Fibroblast of gingiva (primary cell): ENCODE results near the gene NOBOX.
"Not testable (repeated sequence)": the region's sequence is repeated elsewhere in the genome, so short reads cannot be mapped to it uniquely, and the experiment has no call there.

Source experiments
- DNase-seq: peaks from one replicate; pipeline ENCODE4 v3.0.0-alpha.2; 2011; ENCODE audit warnings: low read depth

The NOBOX gene

DNA sequence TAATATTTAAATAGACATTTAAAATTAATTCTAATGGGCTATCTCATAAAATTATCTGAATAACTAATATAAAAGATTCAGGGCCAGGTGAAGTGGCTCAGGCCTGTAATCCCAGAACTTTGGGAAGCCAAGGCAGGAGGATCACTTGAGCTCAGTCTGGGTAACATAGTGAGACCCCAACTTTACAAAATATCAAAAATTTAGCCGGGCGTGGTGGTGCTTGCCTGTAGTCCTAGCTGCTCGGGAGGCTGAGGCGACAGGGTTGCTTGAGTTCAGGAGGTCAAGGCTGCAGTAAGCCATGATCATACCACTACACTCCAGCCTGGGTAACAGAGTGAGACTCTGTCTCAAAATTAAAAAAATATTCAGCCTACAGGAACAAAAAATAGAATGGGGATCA is 12.5 kb downstream of the NOBOX start:
- no peak for DNase-seq

DNA sequence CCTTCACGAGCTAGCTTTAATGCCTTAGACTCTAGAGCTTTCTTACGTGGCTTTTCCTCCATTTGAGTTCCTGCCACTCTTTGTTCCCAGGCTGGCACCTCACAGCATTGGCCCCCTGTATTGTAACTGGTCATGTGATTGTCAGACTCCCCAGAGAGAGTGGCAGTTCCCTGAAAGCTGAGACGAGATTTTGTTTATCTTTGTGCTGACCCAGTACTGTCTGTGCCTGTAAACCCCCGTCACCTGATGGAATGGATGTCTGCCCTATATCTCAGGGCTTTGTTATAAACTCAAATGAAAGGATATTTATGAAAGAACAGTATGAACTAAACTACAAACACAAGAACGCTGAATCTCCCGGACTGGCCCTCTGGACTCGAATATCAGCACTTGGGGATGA is 13.0 kb downstream of the NOBOX start:
- DNase-seq, result no peak

DNA sequence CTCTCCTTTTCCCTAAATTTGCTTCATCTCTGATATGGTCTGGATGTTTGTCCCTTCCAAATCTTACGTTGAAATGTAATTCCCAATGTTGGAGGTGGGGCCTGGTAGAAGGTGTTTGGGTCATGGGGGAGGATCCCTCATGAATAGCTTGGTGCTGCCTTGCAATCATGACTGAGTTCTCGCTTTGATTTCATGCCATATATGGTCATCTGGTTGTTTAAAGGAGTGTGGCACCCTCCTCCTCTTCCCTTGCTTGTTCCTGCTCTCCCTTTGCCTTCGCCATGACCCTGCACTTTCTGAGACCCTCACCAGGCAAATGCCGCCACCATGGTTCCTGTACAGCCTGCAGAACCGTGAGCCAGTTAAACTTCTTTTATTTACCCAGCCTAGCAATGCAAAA is 14.5 kb downstream of the NOBOX start:
- DNase-seq, result no peak

DNA sequence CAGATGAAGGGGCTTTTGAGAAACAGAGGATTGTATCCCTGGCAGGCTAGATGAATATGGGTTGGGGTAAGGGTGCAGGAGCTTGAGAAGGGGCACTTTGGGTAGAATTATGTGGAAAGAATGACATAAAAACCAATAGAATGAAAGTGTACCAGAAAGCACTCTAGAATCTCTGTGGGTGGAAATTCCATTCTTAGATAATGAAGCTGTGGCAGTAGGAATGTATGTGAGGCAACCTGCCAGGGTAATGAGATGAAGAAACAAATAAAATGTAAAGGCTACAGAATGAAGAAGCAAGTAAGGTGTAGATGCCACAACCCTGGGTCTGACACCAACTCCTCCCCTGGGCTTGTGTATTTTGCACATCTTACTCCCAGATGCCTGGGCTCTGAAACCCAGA is 16.8 kb downstream of the NOBOX start:
- DNase-seq, result peak; percentile 46

DNA sequence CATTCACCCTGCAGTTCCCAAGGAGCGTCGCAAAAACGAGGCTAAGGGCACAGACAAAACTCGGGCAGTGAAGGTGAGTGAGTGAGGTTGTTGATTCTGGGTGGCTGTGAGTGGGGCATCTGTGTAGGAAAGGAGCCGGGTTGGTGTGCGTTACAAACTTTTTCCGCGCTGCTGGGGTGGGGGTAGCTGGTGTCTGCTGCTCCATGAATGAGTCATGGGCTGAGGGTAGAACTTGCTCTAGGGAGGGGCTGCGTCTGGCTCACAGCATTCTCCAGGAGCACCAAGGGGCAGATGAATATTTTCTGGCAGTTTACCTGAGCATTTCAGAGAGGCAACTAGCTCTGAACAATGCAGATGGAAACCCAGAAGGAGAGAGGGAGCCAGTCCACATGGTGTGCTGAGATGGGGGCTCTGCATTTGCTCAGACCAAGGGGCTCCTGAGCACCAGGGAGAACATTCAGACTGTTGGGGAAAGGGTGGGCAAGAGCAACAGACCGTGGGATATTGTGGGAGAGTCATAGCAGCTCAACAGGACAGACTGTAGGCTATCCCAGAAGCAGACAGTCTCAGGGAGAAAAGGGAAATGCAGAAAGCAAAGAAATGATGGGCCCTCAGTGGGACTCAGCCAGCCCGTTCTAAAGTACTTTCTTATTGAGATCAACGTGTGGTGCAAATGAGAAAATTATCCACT is 18.8 kb downstream of the NOBOX start:
- no peak for DNase-seq

DNA sequence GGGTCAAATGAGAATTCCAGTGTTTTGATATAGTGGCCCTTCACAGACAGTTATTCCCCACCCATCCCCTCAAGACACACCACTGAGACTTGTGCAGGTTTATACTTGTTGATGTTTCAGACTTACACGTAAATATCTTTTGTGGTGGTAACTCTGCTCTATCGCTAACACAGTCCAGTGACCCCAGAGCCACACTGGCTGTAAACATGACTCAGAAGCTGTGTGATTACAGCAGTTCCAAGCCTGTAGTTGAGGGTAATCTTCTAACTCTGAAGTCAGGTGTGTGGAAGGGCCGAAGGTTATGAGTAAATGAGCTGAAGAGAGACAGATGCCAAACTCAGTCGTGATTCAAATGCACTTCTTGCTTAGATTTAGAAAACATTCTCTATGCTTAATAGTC is 19.4 kb downstream of the NOBOX start:
- DNase-seq, result no peak

DNA sequence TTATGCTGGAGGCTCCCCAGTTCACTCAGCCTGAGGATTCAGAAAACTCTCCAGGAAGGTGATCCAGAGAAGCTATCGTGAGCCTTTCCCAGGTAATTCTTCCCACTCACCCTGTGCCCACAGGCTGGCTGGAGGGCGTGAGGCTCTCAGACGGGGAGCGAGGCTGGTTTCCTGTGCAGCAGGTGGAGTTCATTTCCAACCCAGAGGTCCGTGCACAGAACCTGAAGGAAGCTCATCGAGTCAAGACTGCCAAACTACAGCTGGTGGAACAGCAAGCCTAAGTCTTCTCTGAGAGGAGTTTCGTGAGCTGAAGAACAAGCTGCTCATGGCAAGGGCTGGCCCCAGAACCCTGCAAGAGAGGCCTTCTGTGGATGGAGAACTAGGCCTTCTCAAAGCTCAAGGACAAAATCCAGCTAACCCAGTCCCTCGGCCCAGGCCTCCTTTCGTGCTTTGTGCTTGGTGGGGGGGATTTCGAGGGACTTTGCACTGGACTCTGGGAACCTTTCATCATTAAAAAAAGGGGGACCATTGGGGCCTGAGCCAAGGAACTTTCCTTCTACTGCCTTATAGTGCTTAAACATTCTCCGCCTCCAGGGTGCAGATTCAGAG is 23.6 kb downstream of the NOBOX start:
- no peak for DNase-seq

DNA sequence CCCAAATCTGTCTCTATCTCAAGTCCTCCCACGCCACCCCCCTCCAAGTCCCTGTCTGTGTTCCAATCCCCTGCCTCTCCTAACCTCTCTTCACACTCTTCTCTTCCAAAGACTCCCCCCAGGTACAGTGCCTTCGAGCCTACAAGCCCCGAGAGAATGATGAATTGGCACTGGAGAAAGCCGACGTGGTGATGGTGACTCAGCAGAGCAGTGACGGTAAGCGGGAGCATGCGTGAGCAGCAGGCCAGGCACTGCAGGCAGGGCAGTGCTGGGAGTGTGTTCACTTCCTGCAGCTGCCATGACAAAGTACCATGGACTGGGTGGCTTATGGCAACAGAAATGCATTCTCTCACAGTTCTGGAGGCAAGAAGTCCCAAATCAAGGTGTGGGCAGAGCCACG is 24.8 kb downstream of the NOBOX start:
- DNase-seq, result no peak

DNA sequence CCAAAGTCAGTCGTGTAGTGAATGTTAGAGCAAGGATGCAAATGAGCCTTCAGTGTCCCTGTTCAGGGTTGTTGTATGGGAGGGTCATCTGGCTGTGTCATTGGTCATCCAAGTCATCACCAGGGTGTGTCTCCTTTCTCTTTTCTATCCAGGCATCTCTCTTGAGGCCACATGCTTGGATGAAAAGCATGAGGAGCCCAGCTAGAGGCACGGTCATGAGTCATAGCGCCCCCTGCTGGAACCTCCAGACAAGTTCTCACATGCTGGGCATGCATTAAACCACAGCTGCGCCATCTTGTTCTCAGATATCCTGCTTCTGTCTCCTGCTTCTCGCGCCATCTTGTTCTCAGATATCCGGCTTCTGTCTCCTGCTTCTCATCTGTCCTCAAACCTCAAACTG is 34.3 kb downstream of the NOBOX start:
- not testable (repeated sequence) for DNase-seq

DNA sequence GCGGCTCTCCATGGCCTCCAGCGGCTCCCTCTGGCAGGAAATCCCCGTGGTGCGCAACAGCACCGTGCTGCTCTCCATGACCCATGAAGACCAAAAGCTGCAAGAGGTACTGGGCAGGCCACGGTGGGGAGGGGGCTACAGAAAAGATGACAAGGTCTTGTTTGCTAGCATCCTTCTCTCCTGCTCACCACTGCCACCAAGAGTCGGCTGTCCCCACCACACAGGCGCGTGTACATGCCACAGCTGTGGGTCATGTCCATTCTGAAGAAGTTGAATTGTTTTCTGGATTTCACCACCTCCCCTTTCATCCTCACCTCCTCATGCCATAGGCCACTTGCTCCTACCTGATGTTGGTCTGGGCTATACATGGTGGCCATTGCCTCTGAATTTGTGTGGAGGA is 36.2 kb downstream of the NOBOX start:
- not testable (repeated sequence) for DNase-seq

DNA sequence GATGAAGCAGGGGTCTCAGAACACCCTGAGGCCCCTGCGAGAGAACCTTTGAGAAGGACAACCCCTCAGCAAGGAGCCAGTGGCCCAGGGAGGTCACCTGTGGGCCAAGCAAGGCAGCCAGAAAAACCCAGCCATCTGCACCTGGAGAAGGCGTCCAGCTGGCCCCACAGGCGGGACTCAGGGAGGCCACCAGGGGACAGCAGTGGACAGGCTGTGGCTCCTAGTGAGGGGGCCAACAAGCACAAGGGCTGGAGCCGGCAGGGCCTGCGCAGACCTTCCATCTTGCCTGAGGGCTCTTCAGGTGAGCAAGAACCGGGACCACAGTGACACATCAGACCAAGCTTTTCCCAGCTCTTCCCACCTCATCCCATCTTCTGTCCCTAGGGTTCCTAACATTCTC is 38.0 kb downstream of the NOBOX start:
- not testable (repeated sequence) for DNase-seq

DNA sequence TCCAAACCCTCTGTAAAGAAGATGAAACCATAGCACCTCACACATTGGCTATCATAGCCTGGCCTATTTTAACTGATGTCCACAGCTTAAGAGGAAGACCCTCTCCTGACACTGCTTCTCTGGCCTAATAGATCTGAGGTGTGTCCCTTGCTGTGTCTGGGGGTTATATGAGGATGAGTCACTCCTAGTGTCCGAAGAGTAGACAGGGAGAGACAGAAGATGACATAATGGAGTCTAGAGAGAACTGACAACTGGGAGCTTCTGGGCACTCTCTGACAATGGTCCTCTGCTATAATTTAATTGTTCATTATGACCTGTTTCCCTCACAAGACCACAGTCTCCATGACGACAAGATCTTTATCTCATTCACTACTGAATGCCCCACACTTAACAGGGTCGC is 41.4 kb downstream of the NOBOX start:
- not testable (repeated sequence) for DNase-seq

DNA sequence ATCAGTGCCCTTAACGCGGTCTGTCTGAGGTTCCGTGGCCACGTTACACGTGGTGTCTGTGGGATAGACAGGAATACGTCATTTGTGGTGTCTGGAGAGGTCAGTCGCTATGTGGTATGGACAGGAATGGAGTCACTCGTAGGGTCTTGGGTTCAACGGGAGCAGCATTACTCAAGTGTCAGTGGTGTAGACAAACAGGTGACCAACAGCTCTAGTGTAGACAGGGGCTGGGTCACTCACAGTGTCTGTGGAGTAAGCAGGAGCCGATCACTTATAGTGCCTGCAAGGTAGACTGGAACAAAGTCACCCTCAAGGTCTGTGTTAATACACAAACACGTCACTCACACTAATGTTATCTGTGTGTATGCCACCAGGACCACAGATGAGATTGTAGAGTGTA is 46.6 kb downstream of the NOBOX start:
- not testable (repeated sequence) for DNase-seq

DNA sequence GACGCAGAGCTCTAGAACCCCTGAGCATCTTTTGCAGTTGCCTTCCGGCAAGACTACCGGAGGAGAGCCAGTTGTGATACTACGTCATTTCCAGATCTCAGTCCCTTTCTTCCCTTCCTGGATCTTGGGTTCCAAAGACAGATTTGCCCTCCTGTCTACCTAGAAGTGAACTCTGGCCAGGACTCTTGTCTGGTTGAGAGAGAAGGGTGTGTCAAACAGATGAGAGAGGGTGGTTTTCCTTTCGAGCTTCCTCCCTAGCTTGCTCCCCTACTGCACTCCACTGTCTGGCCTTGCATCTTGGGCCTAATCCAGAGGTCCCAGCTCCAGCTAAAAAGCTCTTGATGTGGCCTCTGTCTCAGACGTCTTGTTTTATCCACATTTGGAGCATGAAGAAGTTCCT is 47.3 kb downstream of the NOBOX start:
- DNase-seq, result not testable (repeated sequence)

DNA sequence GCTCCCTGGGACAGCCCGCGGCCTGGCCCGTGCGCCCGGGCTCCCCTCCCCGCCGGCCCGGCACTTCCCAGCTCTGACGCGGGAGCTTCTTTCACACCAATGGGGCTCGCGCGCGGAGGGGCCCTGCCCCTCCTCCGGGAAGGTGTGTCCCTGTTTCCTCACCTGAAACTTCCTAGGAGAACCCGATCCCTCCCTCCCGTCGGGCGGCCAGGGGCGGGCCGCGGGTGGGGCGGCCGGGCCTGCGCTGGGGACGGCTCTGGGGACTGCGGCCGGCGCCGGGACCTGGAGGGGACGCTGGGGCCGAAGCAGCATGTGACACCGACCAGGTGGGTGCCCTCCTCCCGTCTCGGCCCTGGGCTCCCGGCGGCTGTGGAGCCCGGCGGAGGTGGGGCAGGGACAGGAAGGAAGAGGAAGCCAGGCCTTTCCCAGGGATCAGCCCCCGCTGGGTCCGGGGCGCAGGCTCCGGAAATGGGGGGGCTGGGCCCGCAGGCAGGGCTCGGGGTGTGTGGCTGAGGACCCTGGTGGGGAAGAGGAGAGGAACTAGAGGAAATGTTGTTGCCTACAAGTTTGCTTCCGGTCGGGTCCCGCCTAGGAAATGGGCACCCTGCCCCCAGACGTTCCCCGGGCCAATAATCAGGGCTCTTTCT is 48.2 kb downstream of the NOBOX start, which contains the start of gene ARHGEF5:
ARHGEF5 (plus strand) TSS at position 227 of the 647 bp plus-strand sequence. CDS start 7,268 bp downstream, outside the sequence.
- DNase-seq, result not testable (repeated sequence)

DNA sequence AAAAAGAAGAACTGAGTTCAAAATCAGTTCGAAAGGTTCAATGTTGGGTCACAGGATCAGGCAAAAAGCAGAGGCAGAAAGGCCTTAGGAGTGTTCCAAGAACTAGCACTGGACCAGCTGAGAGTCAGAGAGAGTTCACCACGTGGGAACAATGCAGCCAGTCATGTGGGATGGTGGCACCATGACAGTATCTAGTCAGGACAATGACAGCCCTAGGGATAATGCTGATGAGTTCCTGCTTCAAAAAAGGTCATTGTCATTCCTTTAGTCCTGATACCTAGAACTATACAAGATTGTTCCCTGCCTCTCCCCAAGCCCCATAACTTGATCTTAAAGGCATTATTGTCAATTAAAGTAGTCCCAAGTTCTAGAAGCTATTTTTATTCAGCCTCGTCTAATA is 51.8 kb downstream of the NOBOX start:
- not testable (repeated sequence) for DNase-seq

DNA sequence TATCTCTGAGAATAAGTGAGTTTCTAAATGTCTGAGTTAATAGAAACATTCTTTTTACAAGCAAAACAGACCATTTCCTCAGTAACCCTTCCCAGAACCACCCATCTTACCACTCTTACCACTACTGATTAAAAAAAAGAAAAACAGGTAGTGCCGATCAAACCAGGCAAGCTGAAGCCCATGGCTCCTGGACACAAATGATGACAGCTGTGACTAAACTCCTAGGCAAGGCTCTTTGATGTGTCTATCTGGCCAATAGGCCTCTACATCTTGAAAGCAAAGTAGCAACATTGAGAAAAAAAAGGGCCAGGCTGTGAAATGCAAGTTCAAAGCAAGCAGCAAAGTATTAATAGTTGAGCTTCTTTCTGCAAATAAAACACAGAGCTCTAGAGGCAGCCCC is 54.9 kb downstream of the NOBOX start:
- not testable (repeated sequence) for DNase-seq
